Hepatocyte (in vitro differentiated cells): Measurements from ENCODE around the gene TMEM51.

Experiments used
- EZH2 ChIP-seq: fragments of 200-600 bp; sonication (generic); IDR thresholded peaks from 2 replicates; pipeline ENCODE4 v1.6.1; 2016; ENCODE audit warnings: antibody characterized with exemption, mild to moderate bottlenecking, borderline replicate concordance
- TF ChIP-seq, protein P1 (sequence below): fragments of 200-600 bp; sonication (generic); IDR thresholded peaks from 2 replicates; pipeline ENCODE4 v1.5.1; 2016; ENCODE audit warnings: antibody characterized with exemption, mild to moderate bottlenecking; ENCODE audit not compliant: poor library complexity

GRCh38 chr1:15207031-15207828, 53.7 kb downstream of the TMEM51 start:
- TF ChIP-seq, protein P1, sequence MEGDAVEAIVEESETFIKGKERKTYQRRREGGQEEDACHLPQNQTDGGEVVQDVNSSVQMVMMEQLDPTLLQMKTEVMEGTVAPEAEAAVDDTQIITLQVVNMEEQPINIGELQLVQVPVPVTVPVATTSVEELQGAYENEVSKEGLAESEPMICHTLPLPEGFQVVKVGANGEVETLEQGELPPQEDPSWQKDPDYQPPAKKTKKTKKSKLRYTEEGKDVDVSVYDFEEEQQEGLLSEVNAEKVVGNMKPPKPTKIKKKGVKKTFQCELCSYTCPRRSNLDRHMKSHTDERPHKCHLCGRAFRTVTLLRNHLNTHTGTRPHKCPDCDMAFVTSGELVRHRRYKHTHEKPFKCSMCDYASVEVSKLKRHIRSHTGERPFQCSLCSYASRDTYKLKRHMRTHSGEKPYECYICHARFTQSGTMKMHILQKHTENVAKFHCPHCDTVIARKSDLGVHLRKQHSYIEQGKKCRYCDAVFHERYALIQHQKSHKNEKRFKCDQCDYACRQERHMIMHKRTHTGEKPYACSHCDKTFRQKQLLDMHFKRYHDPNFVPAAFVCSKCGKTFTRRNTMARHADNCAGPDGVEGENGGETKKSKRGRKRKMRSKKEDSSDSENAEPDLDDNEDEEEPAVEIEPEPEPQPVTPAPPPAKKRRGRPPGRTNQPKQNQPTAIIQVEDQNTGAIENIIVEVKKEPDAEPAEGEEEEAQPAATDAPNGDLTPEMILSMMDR, result no peak
- no peak for TF ChIP-seq EZH2
